Embryonic facial prominence (tissue), 1 donor: ENCODE results near the gene FANCM.

Experiments used
- DNase-seq: peaks from one replicate; pipeline ENCODE4 v3.0.0-alpha.2; 2016; ENCODE audit errors: extremely low spot score

The FANCM gene

DNA sequence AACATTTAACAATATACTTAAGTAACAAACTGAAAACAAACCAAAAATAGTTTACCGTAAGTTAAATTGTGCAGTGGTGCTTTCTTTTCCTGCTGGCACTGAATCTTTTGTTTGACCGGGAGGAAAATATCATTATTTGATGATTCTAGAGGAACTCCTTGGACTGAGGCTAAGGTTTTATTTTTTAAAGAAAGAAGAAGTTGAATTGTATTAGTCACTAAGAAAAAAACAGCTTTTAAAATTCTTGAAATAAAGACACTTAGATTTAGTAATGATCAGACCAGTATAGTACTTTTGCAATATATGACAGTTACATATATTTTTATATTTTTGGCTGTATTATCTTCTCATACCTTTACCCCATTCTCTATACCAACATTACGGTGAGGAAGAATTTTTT, 107.0 kb downstream of the FANCM start:
- no peak for DNase-seq

- no peak for DNase-seq
Measured at GRCh38 chr14:45246151-45246550, 110.4 kb downstream of the FANCM start.

DNA sequence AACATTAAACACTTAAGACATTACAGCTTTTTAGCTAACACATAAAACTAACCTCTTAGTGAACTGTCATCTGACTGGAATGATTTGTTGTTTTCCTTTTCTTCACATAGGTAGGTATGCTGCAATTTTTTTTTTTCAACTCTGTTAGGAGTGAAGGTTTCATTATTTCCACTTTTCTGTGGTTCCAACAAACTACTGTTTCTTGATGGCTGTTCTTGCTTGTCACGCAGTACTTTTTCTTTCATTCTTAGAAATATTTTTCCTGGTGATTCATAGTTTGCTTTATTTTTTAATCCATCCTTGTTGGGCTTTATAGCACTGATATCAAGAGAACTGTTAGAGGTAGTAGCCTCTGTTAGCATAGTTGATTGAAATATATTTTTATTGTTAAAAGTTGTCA, 111.0 kb downstream of the FANCM start:
- no peak for DNase-seq

- no peak for DNase-seq
Measured at GRCh38 chr14:45247427-45247826, 111.7 kb downstream of the FANCM start.

GRCh38 chr14:45249856-45250575, 114.3 kb downstream of the FANCM start:
- no peak for DNase-seq
